ENCODE data around the gene ARF3. TPM values are rescaled to one million over a fixed set of nuclear protein-coding genes. Genes with fewer than 3 reads are reported as not detected.
A peak's percentile ranks its signal among the peaks of the same experiment; 100 is the strongest.
"Not testable (repeated sequence)": the region's sequence is repeated elsewhere in the genome, so short reads cannot be mapped to it uniquely, and the experiment has no call there.

Gene ARF3
- total and polyA plus RNA-seq, 4 donors = 14.1 to 29.5 (median 19.4) TPM

- no peak for DNase-seq (ENCODE audit: low spot score)
Observed at GRCh38 chr12:48910196-48910595, 47.1 kb downstream of the ARF3 start.

GRCh38 chr12:48909698-48910097, 47.6 kb downstream of the ARF3 start:
- H3K27me3 ChIP-seq (ENCODE audit: control insufficient read depth in 4 of 4, insufficient read depth in 4 of 4, low read length in 3 of 4); H3K36me3 ChIP-seq (ENCODE audit: control insufficient read depth in 4 of 4, insufficient read depth in 3 of 4, low read depth in 1 of 4, low read length in 3 of 4); H3K9ac ChIP-seq (ENCODE audit: low read depth in 1 of 2, low read length in 2 of 2); H3K4me3 ChIP-seq (ENCODE audit: low read depth in 1 of 3, low read length in 3 of 3); H3K9me3 ChIP-seq (ENCODE audit: control insufficient read depth in 4 of 4, low read length in 3 of 4); DNase-seq (ENCODE audit: low spot score); H3K4me1 ChIP-seq (ENCODE audit: control insufficient read depth in 4 of 4, insufficient read depth in 4 of 4, low read length in 3 of 4); H3K27ac ChIP-seq (ENCODE audit: low read depth in 1 of 2, low read length in 2 of 2): not testable (repeated sequence)
- WGBS = 92% methylated on average over 11 of the region's 11 CpGs

More at GRCh38 chr12:48910196-48910595, 47.1 kb downstream of the ARF3 start:
- Histone ChIP-seq H3K9me3 (ENCODE audit: control insufficient read depth in 4 of 4, low read length in 3 of 4) (no peaks in the 10 kb centered on the region), H3K27ac (ENCODE audit: low read depth in 1 of 2, low read length in 2 of 2) (no peak overlapping the region), H3K36me3 (ENCODE audit: control insufficient read depth in 4 of 4, insufficient read depth in 3 of 4, low read depth in 1 of 4, low read length in 3 of 4) (no peaks in the 10 kb centered on the region), H3K27me3 (ENCODE audit: control insufficient read depth in 4 of 4, insufficient read depth in 4 of 4, low read length in 3 of 4) (no peaks in the 10 kb centered on the region), H3K4me1 (ENCODE audit: control insufficient read depth in 4 of 4, insufficient read depth in 4 of 4, low read length in 3 of 4) (no peaks in the 10 kb centered on the region), H3K9ac (ENCODE audit: low read depth in 1 of 2, low read length in 2 of 2) (no peak overlapping the region), H3K4me3 (ENCODE audit: low read depth in 1 of 3, low read length in 3 of 3) (no peak overlapping the region)
- TF ChIP-seq SP1 (IDR thresholded peaks at IDR 0.05) (no peak), ATF3 (IDR thresholded peaks at IDR 0.05) (no peak), RXRA (IDR thresholded peaks at IDR 0.05) (peak in 1 of 2 donors; percentile 19), NR2F2 (IDR thresholded peaks at IDR 0.05) (no peak), FOXA2 (IDR thresholded peaks at IDR 0.05) (no peak)

- no peak overlapping the region for H3K4me3 ChIP-seq (ENCODE audit: low read depth in 1 of 3, low read length in 3 of 3)
- TF ChIP-seq NR2F2 (IDR thresholded peaks at IDR 0.05) = no peak
- no peak for TF ChIP-seq HNF4G (IDR thresholded peaks at IDR 0.05)
- no peak for TF ChIP-seq ATF3 (IDR thresholded peaks at IDR 0.05)
- no peak for TF ChIP-seq FOXA1 (IDR thresholded peaks at IDR 0.05)
- TF ChIP-seq SP1 (IDR thresholded peaks at IDR 0.05) = no peak
- no peak for TF ChIP-seq MAX (IDR thresholded peaks at IDR 0.05)
- no peak for TF ChIP-seq REST (IDR thresholded peaks at IDR 0.05)
- TF ChIP-seq JUND (IDR thresholded peaks at IDR 0.05) = no peak
- TF ChIP-seq RXRA (IDR thresholded peaks at IDR 0.05) = no peak
- TF ChIP-seq FOXA2 (IDR thresholded peaks at IDR 0.05) = no peak
- no peak for TF ChIP-seq RAD21 (IDR thresholded peaks at IDR 0.05)
- no peak for TF ChIP-seq TAF1 (conservative IDR thresholded peaks at IDR 0.05)
- TF ChIP-seq GABPA (IDR thresholded peaks at IDR 0.05 in 1 of 2, conservative IDR thresholded peaks at IDR 0.05 in 1 of 2) = no peak
- TF ChIP-seq YY1 (IDR thresholded peaks at IDR 0.05) = no peak
- H3K9me3 ChIP-seq (ENCODE audit: control insufficient read depth in 4 of 4, low read length in 3 of 4) = no peaks in the 10 kb centered on the region
- H3K36me3 ChIP-seq (ENCODE audit: control insufficient read depth in 4 of 4, insufficient read depth in 3 of 4, low read depth in 1 of 4, low read length in 3 of 4) = no peaks in the 10 kb centered on the region
- 53% methylated on average over 3 of the region's 3 CpGs for WGBS
- H3K27ac ChIP-seq (ENCODE audit: low read depth in 1 of 2, low read length in 2 of 2) = no peak overlapping the region
- no peak for DNase-seq (ENCODE audit: low spot score)
- H3K27me3 ChIP-seq (ENCODE audit: control insufficient read depth in 4 of 4, insufficient read depth in 4 of 4, low read length in 3 of 4) = no peaks in the 10 kb centered on the region
- H3K4me1 ChIP-seq (ENCODE audit: control insufficient read depth in 4 of 4, insufficient read depth in 4 of 4, low read length in 3 of 4) = peaks cover 0 to 6% (median 0%) of the 10 kb centered on the region in 4 donors
- no peak overlapping the region for H3K9ac ChIP-seq (ENCODE audit: low read depth in 1 of 2, low read length in 2 of 2)
Observed at GRCh38 chr12:48907245-48907644, 50.0 kb downstream of the ARF3 start.
